Liver (tissue), 9 donors: ENCODE data around the gene TNFRSF8. TPM values are rescaled to one million over a fixed set of nuclear protein-coding genes. Genes with fewer than 3 reads are reported as not detected.

Experiments used
- DNase-seq: peaks from one replicate; pipeline ENCODE4 v3.0.0-alpha.2; 2017; ENCODE audit warnings: low spot score
- H3K27ac ChIP-seq, 2 donors: one replicate each; pipeline ENCODE4 v1.7.0; 2013; ENCODE audit warnings: inconsistent platforms in 2 of 2, low read length in 2 of 2, control low read depth in 1 of 2, low read depth in 1 of 2, mild to moderate bottlenecking in 1 of 2
- H3K27me3 ChIP-seq, 4 donors: one replicate each; pipeline versions ENCODE4 v1.6.1 to v1.7.0; 2013; ENCODE audit warnings: low read length in 3 of 4, inconsistent platforms in 1 of 4, mild to moderate bottlenecking in 1 of 4, moderate library complexity in 1 of 4; ENCODE audit not compliant: control insufficient read depth in 4 of 4, insufficient read depth in 4 of 4
- H3K36me3 ChIP-seq, 4 donors: one replicate each; pipeline versions ENCODE4 v1.6.1 to v1.7.0; 2013; ENCODE audit warnings: low read length in 3 of 4, mild to moderate bottlenecking in 3 of 4, low read depth in 1 of 4, moderate library complexity in 1 of 4; ENCODE audit not compliant: control insufficient read depth in 4 of 4, insufficient read depth in 3 of 4
- H3K4me1 ChIP-seq, 4 donors: one replicate each; pipeline versions ENCODE4 v1.6.1 to v1.7.0; 2013; ENCODE audit warnings: low read length in 3 of 4, mild to moderate bottlenecking in 3 of 4, moderate library complexity in 1 of 4; ENCODE audit not compliant: control insufficient read depth in 4 of 4, insufficient read depth in 4 of 4
- H3K4me3 ChIP-seq, 3 donors: one replicate each; pipeline versions ENCODE4 v1.6.1 to v1.7.0; 2013; ENCODE audit warnings: low read length in 3 of 3, control low read depth in 1 of 3, low read depth in 1 of 3, mild to moderate bottlenecking in 1 of 3
- H3K9ac ChIP-seq, 2 donors: one replicate each; pipeline ENCODE4 v1.7.0; 2013; ENCODE audit warnings: low read length in 2 of 2, mild to moderate bottlenecking in 2 of 2, moderate library complexity in 2 of 2, control low read depth in 1 of 2, low read depth in 1 of 2
- H3K9me3 ChIP-seq, 4 donors: one replicate each; pipeline versions ENCODE4 v1.6.1 to v1.7.0; 2013; ENCODE audit warnings: low read length in 3 of 4; ENCODE audit not compliant: control insufficient read depth in 4 of 4
- ATF3 ChIP-seq: IDR thresholded peaks from 2 replicates; pipeline ENCODE4 v1.6.1; 2016; ENCODE audit warnings: antibody characterized with exemption
- EGR1 ChIP-seq, 2 donors: IDR thresholded peaks; 2 replicates each; pipeline ENCODE4 v1.6.1; 2016 to 2018; ENCODE audit warnings: antibody characterized with exemption in 2 of 2, low read depth in 2 of 2
- FOXA1 ChIP-seq: IDR thresholded peaks from 2 replicates; pipeline ENCODE4 v1.6.1; 2016; ENCODE audit warnings: antibody characterized with exemption
- FOXA2 ChIP-seq: IDR thresholded peaks from 2 replicates; pipeline ENCODE4 v1.6.1; 2016; ENCODE audit warnings: antibody characterized with exemption
- GABPA ChIP-seq, 2 donors: IDR thresholded peaks in 1 of 2; conservative IDR thresholded peaks in 1 of 2; 2 replicates each; pipeline ENCODE4 v1.6.1; 2016; ENCODE audit warnings: antibody characterized with exemption in 2 of 2, mild to moderate bottlenecking in 1 of 2, moderate library complexity in 1 of 2
- HNF4A ChIP-seq, 2 donors: conservative IDR thresholded peaks; 2 replicates each; pipeline ENCODE4 v1.6.1; 2016; ENCODE audit warnings: antibody characterized with exemption in 2 of 2, mild to moderate bottlenecking in 2 of 2
- HNF4G ChIP-seq: IDR thresholded peaks from 2 replicates; pipeline ENCODE4 v1.6.1; 2016; ENCODE audit warnings: antibody characterized with exemption
- JUND ChIP-seq, 2 donors: IDR thresholded peaks; 2 replicates each; pipeline ENCODE4 v1.6.1; 2016; ENCODE audit warnings: antibody characterized with exemption in 2 of 2
- MAX ChIP-seq: IDR thresholded peaks from 2 replicates; pipeline ENCODE4 v1.6.1; 2016; ENCODE audit warnings: antibody characterized with exemption
- NR2F2 ChIP-seq: IDR thresholded peaks from 2 replicates; pipeline ENCODE4 v1.6.1; 2016; ENCODE audit warnings: antibody characterized with exemption
- RAD21 ChIP-seq, 2 donors: IDR thresholded peaks; 2 replicates each; pipeline ENCODE4 v1.6.1; 2016; ENCODE audit warnings: antibody characterized with exemption in 2 of 2, mild to moderate bottlenecking in 2 of 2
- REST ChIP-seq: IDR thresholded peaks from 2 replicates; pipeline ENCODE4 v1.6.1; 2016; ENCODE audit warnings: antibody characterized with exemption, mild to moderate bottlenecking
- RXRA ChIP-seq, 2 donors: IDR thresholded peaks; 2 replicates each; pipeline ENCODE4 v1.6.1; 2017 to 2018; ENCODE audit warnings: antibody characterized with exemption in 2 of 2, mild to moderate bottlenecking in 1 of 2
- SP1 ChIP-seq: IDR thresholded peaks from 2 replicates; pipeline ENCODE4 v1.6.1; 2018; ENCODE audit warnings: antibody characterized with exemption, mild to moderate bottlenecking
- TAF1 ChIP-seq: conservative IDR thresholded peaks from 2 replicates; pipeline ENCODE4 v1.6.1; 2016; ENCODE audit warnings: antibody characterized with exemption, mild to moderate bottlenecking
- YY1 ChIP-seq: IDR thresholded peaks from 2 replicates; pipeline ENCODE4 v1.6.1; 2016; ENCODE audit warnings: antibody characterized with exemption, mild to moderate bottlenecking
- WGBS: extraction: QIAGEN DNeasy Blood & Tissue Kit; methylation state at CpG from one replicate; pipeline ENCODE4 v1.1.7; 2013; 5-methylcytosine and 5-hydroxymethylcytosine counted together
- polyA plus RNA-seq, 2 donors: library from polyadenylated mRNA; stranded (reverse) in 1 of 2; unstranded in 1 of 2; fragments of 200-250 nt in 1 of 2; fragments of >200 nt in 1 of 2; fragmentation: Nextera tagmentation in 1 of 2; extraction: Ambion mirVana in 1 of 2; gene quantifications; one replicate each; pipeline versions ENCODE4 v1.2.1 to v1.2.3, GENCODE V29; 2013 to 2015
- total RNA-seq, 2 donors: library from RNA; depleted of rRNA; stranded (reverse); fragments of >200 nt; gene quantifications; one replicate each; pipeline ENCODE4 v1.2.3, GENCODE V29; 2014
- TF ChIP-seq, protein P1 (sequence below): IDR thresholded peaks from 2 replicates; pipeline ENCODE4 v1.6.1; 2016; ENCODE audit warnings: antibody characterized with exemption
- TF ChIP-seq, protein P2 (sequence below): fragments of 150-350 bp; IDR thresholded peaks from 2 replicates; pipeline ENCODE4 v1.5.1; 2017; ENCODE audit warnings: improper control_type of control experiment, low read depth, low read length; ENCODE audit not compliant: missing input control
- donor health status: healthy.
- donor health status: healthy.
- donor health status: healthy.
- donor health status: healthy.
- donor health status: healthy.

The TNFRSF8 gene
- total RNA-seq (under 1 TPM; 0.08 to 0.19 TPM), polyA plus RNA-seq (under 1 TPM; 0.11 to 0.13 TPM)

DNA sequence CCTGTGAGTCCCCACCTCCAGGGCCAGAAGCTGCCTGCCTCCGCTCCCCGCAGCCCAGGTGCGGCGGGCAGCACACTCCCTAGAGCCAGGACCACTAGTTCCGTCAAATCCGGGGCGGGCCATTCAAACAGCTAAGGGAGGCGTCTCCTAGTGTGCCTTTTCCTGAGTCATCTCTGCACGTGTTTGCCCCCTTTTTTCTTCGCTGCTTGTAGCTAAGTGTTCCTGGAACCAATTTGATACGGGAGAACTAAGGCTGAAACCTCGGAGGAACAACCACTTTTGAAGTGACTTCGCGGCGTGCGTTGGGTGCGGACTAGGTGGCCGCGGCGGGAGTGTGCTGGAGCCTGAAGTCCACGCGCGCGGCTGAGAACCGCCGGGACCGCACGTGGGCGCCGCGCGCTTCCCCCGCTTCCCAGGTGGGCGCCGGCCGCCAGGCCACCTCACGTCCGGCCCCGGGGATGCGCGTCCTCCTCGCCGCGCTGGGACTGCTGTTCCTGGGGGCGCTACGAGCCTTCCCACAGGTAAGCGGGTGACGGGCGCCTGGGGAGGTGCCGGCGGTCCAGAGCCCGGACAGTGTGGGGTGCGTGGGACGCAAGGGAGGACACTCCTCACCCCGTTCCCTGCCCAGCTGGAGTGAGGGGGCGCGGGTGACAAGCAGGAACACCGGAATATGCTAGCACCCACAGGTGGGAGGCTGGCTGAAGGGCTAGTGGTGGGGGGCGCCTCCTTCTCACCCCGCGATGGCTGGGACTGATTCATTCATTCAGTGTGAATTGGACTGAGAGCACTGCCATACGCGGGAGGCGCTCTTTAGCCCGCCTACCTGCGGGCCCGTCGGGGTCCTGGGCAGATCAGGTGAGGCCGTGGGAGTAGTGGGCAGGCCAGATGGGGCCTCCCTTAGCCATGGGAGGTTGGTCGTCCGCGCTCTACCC, at the start of gene TNFRSF8:
Gene TNFRSF8, plus strand, starts transcription at position 163 of the 932 bp plus-strand sequence. Its CDS starts 296 bp downstream, at position 459.
- DNase-seq = no peak

DNA sequence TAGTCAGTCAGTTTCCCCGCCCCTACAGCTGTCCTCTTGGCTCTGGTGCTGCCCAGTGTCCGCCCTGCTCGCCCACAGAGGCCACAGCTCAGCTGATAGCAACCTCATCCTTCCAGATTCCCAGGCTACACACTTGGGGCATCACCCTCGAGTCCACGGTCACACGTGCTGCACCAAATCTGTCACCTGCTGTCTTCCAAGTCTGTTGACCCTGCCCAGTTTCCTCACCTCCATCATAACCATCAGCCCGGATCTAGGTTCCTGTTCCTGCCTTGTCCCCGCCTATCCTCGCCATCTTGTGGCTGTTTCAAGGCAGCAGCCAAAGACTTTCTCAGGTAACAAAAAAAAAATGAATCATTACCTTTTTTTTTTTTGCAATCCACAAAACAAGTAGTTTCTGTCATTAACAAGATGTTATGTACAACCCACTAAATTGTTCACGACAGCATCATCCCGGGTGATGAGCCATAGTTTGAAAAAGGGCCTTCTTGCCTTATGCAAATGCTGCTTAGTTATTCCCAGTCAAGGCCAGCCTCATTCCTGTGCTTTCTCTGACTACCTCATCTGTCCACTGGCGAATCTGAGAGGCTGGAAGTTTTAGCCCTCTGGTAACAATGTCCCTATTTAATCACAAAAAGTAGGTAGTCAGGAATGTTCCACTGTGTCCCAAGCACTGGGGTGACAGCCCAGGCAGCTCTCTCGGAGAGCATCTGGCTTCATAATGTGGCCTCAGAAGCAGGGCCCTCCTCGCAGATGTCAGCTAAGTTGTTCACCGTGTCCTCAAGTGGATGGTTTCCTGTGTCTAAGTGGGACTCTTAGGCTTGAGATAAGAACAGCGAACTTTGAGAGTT, 48.7 kb upstream of the TNFRSF8 start:
- no peaks in the 10 kb centered on the region for H3K27me3 ChIP-seq
- H3K4me1 ChIP-seq = no peaks in the 10 kb centered on the region
- DNase-seq = no peak
- H3K9ac ChIP-seq = no peak overlapping the region
- H3K9me3 ChIP-seq = no peaks in the 10 kb centered on the region
- no peak overlapping the region for H3K27ac ChIP-seq
- TF ChIP-seq FOXA1 (no peak), NR2F2 (no peak), EGR1 (IDR thresholded peaks at IDR 0.05; ENCODE audit: low read depth in 2 of 2) (no peak), ATF3 (no peak), HNF4G (no peak), HNF4A (conservative IDR thresholded peaks at IDR 0.05) (no peak), SP1 (no peak), FOXA2 (no peak), YY1 (no peak), MAX (no peak), JUND (IDR thresholded peaks at IDR 0.05) (no peak), REST (no peak), RAD21 (IDR thresholded peaks at IDR 0.05) (no peak), GABPA (IDR thresholded peaks at IDR 0.05 in 1 of 2, conservative IDR thresholded peaks at IDR 0.05 in 1 of 2) (no peak), TAF1 (no peak), RXRA (IDR thresholded peaks at IDR 0.05) (no peak)
- TF ChIP-seq, protein P1, sequence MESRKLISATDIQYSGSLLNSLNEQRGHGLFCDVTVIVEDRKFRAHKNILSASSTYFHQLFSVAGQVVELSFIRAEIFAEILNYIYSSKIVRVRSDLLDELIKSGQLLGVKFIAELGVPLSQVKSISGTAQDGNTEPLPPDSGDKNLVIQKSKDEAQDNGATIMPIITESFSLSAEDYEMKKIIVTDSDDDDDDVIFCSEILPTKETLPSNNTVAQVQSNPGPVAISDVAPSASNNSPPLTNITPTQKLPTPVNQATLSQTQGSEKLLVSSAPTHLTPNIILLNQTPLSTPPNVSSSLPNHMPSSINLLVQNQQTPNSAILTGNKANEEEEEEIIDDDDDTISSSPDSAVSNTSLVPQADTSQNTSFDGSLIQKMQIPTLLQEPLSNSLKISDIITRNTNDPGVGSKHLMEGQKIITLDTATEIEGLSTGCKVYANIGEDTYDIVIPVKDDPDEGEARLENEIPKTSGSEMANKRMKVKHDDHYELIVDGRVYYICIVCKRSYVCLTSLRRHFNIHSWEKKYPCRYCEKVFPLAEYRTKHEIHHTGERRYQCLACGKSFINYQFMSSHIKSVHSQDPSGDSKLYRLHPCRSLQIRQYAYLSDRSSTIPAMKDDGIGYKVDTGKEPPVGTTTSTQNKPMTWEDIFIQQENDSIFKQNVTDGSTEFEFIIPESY = no peak
- TF ChIP-seq, protein P2, sequence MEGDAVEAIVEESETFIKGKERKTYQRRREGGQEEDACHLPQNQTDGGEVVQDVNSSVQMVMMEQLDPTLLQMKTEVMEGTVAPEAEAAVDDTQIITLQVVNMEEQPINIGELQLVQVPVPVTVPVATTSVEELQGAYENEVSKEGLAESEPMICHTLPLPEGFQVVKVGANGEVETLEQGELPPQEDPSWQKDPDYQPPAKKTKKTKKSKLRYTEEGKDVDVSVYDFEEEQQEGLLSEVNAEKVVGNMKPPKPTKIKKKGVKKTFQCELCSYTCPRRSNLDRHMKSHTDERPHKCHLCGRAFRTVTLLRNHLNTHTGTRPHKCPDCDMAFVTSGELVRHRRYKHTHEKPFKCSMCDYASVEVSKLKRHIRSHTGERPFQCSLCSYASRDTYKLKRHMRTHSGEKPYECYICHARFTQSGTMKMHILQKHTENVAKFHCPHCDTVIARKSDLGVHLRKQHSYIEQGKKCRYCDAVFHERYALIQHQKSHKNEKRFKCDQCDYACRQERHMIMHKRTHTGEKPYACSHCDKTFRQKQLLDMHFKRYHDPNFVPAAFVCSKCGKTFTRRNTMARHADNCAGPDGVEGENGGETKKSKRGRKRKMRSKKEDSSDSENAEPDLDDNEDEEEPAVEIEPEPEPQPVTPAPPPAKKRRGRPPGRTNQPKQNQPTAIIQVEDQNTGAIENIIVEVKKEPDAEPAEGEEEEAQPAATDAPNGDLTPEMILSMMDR = no peak
- H3K36me3 ChIP-seq = peaks cover 11 to 43% (median 32%) of the 10 kb centered on the region in 4 donors
- H3K4me3 ChIP-seq = no peak overlapping the region
- 87% methylated on average over 16 of the region's 16 CpGs for WGBS

More for the DNA sequence above, at the start of gene TNFRSF8:
- H3K27me3 ChIP-seq = peaks cover 0 to 14% (median 6%) of the 10 kb centered on the region in 4 donors
- H3K9ac ChIP-seq = no peak within 1 kb of the TSS
- no peaks in the 10 kb centered on the region for H3K9me3 ChIP-seq
- H3K4me1 ChIP-seq = peaks cover 0 to 3% (median 0%) of the 10 kb centered on the region in 4 donors
- H3K27ac ChIP-seq = no peak within 1 kb of the TSS
- H3K36me3 ChIP-seq = no peaks in the 10 kb centered on the region
- no peak for TF ChIP-seq MAX
- 4% methylated on average over 72 of the region's 72 CpGs for WGBS
- peak within 1 kb of the TSS in 1 of 3 donors; percentile 11 for H3K4me3 ChIP-seq
